ENCODE results near the gene PCCA.

PCCA gene

DNA sequence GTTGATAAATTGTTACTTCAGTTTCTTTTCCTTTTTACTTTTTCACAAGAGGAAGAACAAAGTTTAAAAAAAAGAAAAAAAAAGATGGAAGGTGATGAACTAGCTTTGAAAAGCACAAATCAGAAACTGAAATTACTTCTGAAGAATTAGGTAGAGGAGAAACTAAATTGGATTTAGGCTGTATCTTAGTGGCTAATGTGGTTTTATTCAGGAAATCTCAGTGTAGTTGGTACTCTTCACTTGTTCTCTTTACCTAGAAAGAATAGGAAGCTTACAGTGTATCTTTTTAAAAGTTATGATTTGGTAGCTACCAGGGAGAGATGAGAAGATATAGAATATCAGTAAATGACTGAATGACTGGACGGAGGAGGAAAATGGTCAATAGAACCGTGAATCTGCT, 252.0 kb downstream of the PCCA start:
- Histone ChIP-seq H3K27ac (no peak overlapping the region), H3K4me3 (no peak overlapping the region)
- TF ChIP-seq, protein P1, sequence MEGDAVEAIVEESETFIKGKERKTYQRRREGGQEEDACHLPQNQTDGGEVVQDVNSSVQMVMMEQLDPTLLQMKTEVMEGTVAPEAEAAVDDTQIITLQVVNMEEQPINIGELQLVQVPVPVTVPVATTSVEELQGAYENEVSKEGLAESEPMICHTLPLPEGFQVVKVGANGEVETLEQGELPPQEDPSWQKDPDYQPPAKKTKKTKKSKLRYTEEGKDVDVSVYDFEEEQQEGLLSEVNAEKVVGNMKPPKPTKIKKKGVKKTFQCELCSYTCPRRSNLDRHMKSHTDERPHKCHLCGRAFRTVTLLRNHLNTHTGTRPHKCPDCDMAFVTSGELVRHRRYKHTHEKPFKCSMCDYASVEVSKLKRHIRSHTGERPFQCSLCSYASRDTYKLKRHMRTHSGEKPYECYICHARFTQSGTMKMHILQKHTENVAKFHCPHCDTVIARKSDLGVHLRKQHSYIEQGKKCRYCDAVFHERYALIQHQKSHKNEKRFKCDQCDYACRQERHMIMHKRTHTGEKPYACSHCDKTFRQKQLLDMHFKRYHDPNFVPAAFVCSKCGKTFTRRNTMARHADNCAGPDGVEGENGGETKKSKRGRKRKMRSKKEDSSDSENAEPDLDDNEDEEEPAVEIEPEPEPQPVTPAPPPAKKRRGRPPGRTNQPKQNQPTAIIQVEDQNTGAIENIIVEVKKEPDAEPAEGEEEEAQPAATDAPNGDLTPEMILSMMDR (IDR thresholded peaks at IDR 0.05), result no peak
- DNase-seq (ENCODE audit: low spot score), result no peak

DNA sequence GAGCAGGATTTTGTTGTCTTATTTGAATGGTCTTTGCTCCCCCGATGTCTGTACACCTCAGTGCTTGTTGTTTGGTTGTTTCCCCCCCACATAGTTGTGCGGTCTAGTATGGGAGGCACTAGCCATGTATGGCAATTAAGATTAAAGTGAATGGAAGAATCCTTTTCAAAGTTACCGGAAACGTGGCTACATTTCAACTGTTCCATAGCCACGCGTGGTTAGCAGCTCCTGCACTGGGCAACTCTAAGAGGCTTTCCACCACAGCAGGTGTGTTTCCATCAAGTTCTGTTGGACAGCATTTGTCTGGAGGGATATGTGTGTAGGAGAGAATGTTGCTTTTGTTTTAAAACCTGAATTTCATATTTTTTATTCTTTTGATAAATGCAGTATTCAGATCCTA, 252.4 kb downstream of the PCCA start:
- Histone ChIP-seq H3K27ac (no peak overlapping the region), H3K4me3 (no peak overlapping the region)
- DNase-seq (ENCODE audit: low spot score), result no peak
- TF ChIP-seq, protein P1 (IDR thresholded peaks at IDR 0.05), result no peak

DNA sequence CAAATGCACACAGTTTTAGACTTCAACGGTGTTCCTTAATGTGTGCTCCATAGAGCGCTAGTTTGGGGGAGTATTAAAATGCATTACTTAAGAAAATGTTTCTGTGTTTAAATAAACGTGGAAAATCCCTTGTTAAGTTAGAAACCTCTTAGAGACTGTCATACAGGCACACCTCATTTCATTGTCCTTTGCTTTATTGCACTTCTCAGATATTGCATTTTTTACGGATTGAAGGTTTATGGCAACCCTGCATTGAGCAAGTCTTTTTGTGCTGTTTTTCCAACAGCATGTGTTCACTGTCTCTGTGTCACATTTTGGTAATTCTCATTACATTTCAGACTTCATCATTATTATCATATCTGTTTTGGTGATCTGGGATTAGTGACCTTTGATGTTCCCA, 255.7 kb downstream of the PCCA start:
- Histone ChIP-seq H3K4me3 (no peak overlapping the region), H3K27ac (no peak overlapping the region)
- DNase-seq (ENCODE audit: low spot score), result no peak
- TF ChIP-seq, protein P1 (IDR thresholded peaks at IDR 0.05), result no peak

DNA sequence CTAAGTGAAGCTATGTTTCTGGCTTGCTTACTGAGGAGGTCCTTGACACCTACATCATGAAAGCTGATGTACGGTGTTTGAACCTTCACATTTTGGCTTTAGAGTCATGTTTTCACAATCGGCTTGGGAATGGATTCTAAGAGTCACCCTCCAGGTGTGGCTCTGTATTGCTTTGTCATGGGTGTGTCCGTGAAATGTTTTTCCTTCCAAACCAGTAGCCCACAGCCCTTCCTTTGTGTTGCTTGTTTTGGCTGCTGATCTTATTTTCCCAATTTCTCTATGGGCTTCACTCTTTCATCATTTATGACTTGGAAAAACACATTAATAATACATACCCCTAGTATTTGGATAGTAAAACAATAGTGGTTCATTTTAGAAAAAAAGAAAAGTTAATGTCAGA, 259.1 kb downstream of the PCCA start:
- no peak overlapping the region for H3K4me3 ChIP-seq
- TF ChIP-seq, protein P1 (IDR thresholded peaks at IDR 0.05), result no peak
- no peak for DNase-seq (ENCODE audit: low spot score)
- H3K27ac ChIP-seq, result no peak overlapping the region

DNA sequence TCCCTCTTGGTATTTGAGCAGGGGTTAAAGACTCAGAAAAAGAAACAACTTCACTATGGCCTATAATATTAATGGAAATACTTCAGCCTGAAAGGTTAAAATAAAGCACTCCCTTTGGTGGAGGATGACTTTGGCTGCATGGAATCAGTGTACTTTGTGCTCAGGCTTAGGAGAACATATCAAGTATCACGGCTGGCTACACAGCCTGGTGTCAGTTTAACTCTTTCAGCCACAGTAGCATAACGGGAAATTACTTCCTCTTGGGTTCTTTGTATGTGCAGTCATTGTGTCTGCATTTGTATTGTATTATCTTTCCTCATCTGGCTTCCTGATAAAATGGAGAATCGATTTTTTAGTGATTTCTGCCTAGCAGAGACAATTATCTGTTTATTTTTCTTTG, 260.7 kb downstream of the PCCA start:
- no peak overlapping the region for H3K4me3 ChIP-seq
- no peak for DNase-seq (ENCODE audit: low spot score)
- H3K27ac ChIP-seq, result no peak overlapping the region
- TF ChIP-seq, protein P1 (IDR thresholded peaks at IDR 0.05), result no peak

DNA sequence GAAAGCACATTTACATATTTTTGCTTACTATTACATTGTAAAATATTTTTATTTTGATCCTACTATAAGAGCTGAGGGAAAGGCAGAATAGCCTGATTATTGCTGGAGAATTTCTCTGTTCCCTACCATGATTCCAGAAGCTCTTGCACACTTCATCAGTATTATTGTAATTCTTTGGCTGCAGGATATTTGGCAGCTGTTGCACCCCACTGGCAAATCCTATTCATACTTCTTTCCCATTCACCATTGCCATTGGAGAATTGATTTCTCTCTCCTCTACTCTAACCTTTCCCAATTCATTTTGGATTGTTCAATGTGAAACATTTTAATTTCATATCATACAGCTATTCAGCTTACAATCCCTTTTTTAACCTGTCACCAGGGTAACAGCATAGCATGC, 261.7 kb downstream of the PCCA start:
- Histone ChIP-seq H3K4me3 (no peak overlapping the region), H3K27ac (no peak overlapping the region)
- DNase-seq (ENCODE audit: low spot score), result no peak
- TF ChIP-seq, protein P1 (IDR thresholded peaks at IDR 0.05), result no peak

DNA sequence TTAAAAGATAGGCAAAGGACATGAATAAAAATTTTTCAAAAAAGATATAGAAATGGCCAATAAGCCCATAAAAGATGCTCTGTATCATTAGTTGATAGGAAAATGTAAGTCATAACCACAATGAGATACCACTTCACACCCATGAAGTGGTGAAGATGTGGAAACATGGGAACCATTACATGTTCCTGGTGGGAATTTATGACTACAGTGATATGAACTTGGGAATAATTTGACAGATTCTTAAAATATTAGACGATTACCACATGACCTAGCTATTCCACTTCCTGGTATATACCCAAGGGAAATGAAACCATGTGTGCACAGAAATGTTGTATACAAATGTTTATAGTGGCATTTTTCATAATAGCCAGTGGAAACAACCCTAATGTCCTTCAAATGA, 267.5 kb downstream of the PCCA start:
- TF ChIP-seq, protein P1 (IDR thresholded peaks at IDR 0.05), result no peak
- H3K27ac ChIP-seq, result no peak overlapping the region
- no peak overlapping the region for H3K4me3 ChIP-seq
- no peak for DNase-seq (ENCODE audit: low spot score)

Data from coronary artery (tissue), 2 donors.